GM12878 (cell line): ENCODE measurements around the gene IRF2. TPM values are rescaled to one million over a fixed set of nuclear protein-coding genes. Genes with fewer than 3 reads are reported as not detected.

Experiments
- CBX3 ChIP-seq: fragments of 200-600 bp; sonication (generic); IDR thresholded peaks from 2 replicates; pipeline ENCODE4 v1.6.1; 2016; ENCODE audit warnings: low read depth, borderline replicate concordance
- EGR1 ChIP-seq, 2 experiments: IDR thresholded peaks; 1 replicate in 1 of 2; 2 replicates in 1 of 2; pipeline ENCODE4 v1.6.1; 2011 to 2012; ENCODE audit warnings: low read depth in 2 of 2, low read length in 2 of 2, borderline replicate concordance in 1 of 2, mild to moderate bottlenecking in 1 of 2, moderate library complexity in 1 of 2
- FOS ChIP-seq: IDR thresholded peaks from 3 replicates; pipeline ENCODE4 v1.6.1; 2011; ENCODE audit warnings: borderline replicate concordance; ENCODE audit not compliant: insufficient read length; ENCODE audit errors: extremely low read depth
- GATAD2B ChIP-seq: fragments of 450-650 bp; conservative IDR thresholded peaks from 2 replicates; pipeline ENCODE4 v1.6.1; 2017; ENCODE audit warnings: low read depth, mild to moderate bottlenecking, moderate library complexity
- JUND ChIP-seq: IDR thresholded peaks from 2 replicates; pipeline ENCODE4 v1.6.1; 2012; ENCODE audit warnings: low read depth, mild to moderate bottlenecking, low read length, improper control_type of control experiment, moderate library complexity
- LARP7 ChIP-seq: fragments of 450-650 bp; IDR thresholded peaks from 2 replicates; pipeline ENCODE4 v1.6.1; 2017; ENCODE audit warnings: mild to moderate bottlenecking
- NFIC ChIP-seq: IDR thresholded peaks from 2 replicates; pipeline ENCODE4 v1.6.1; 2012; ENCODE audit warnings: low read depth, mild to moderate bottlenecking, inconsistent platforms, low read length, moderate library complexity
- RAD51 ChIP-seq: fragments of 450-650 bp; IDR thresholded peaks from 2 replicates; pipeline ENCODE4 v1.6.1; 2016; ENCODE audit warnings: moderate library complexity, mild to moderate bottlenecking, inconsistent platforms
- SMC3 ChIP-seq: IDR thresholded peaks from 2 replicates; pipeline ENCODE4 v1.6.1; 2011; ENCODE audit warnings: low read length, improper control_type of control experiment, borderline replicate concordance
- SP1 ChIP-seq: IDR thresholded peaks from one replicate; pipeline ENCODE4 v1.6.1; 2011; ENCODE audit warnings: low read depth, low read length
- ZBED1 ChIP-seq: IDR thresholded peaks from 2 replicates; pipeline ENCODE4 v1.6.1; 2016; ENCODE audit warnings: borderline replicate concordance
- ZNF24 ChIP-seq: fragments of 450-650 bp; IDR thresholded peaks from 2 replicates; pipeline ENCODE4 v1.6.1; 2017; ENCODE audit warnings: antibody characterized with exemption, mild to moderate bottlenecking
- ZZZ3 ChIP-seq: IDR thresholded peaks from 2 replicates; pipeline ENCODE4 v1.6.1; 2011; ENCODE audit warnings: low read depth; ENCODE audit not compliant: control insufficient read depth, insufficient read length
- polyA plus RNA-seq, 11 experiments: library from polyadenylated mRNA; depleted of rRNA in 4 of 11; unstranded in 6 of 11; stranded (reverse) in 5 of 11; fragments of >200 nt; fragmentation: Nextera tagmentation in 4 of 11; fragmentation: Illumina TruSeq in 1 of 11; extraction: Ambion mirVana in 4 of 11; extraction: Trizol in 1 of 11; gene quantifications; 1 replicate in 1 of 11; 2 replicates in 10 of 11; pipeline versions ENCODE4 v1.2.1 to v1.2.3, GENCODE V29; 2011 to 2016; ENCODE audit warnings: inconsistent platforms in 2 of 11, missing spikeins in 2 of 11, low read depth in 1 of 11
- total RNA-seq, 4 experiments: library from RNA; depleted of rRNA in 3 of 4; stranded (reverse); fragments of >200 nt in 3 of 4; fragmentation: Illumina TruSeq in 1 of 4; extraction: Trizol in 1 of 4; gene quantifications; 2 replicates each; pipeline versions ENCODE4 v1.2.1 to v1.2.3, GENCODE V29; 2013 to 2021
- TF ChIP-seq, protein P1 (sequence below): fragments of 450-650 bp; formaldehyde crosslinking; IDR thresholded peaks from 2 replicates; pipeline ENCODE4 v1.4.0; 2020; ENCODE audit warnings: mild to moderate bottlenecking, moderate library complexity
- TF ChIP-seq, protein P2 (sequence below): fragments of 450-650 bp; IDR thresholded peaks from 2 replicates; pipeline ENCODE4 v1.6.1; 2016; ENCODE audit warnings: mild to moderate bottlenecking, moderate library complexity, borderline replicate concordance
- TF ChIP-seq, protein P3 (sequence below): IDR thresholded peaks from 2 replicates; pipeline ENCODE4 v1.6.1; 2012; ENCODE audit warnings: mild to moderate bottlenecking, low read depth, low read length

The IRF2 gene
- total and polyA plus RNA-seq, 10 of the 15 experiments (the other 5 are each of a cell fraction or from before 2014, with no cell fraction given): 45.1 to 99.3 (median 58.9) TPM

DNA sequence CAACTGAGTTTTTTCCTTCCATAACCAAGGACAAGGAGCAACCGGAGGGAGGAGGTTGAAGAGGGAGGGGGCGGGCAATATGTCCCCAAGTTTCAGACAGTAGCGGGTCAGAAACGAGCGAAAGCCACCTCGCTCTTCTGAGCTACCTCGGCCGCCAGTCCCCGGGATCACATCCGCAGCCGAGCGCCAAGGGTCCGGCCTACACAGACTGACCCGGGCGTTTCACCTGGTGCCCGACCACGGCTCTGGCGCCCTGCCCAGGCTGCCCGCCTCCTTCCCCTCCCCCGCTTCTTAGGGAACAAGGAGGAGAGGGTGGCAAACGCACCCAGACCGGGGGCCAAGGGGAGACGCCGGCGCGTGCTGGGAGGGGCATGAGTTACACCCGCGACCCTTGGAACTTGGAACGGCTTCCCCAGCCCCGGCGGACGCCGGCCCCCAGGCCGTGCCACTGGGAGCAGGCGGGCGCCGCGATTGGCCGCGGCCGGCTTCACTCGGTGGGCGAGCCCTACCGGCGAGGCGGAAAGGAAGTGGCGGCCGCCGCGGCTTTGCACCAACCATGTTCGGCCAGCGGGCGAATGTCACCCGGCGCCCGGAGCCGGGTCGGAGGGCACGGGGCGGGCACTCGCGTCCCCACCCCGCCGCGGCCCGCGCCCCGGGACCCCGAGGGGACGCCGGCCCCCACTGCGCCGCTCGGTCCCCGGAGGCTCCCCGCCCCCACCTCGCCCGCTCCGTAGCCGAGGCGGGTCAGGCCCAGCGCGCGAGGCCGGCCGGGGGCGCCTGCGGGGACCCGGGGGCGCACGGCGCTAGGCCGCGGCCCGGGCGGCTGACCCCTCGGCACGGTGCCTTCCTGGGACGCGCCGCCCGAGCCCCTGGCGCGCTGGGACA lies 1.5 kb downstream of the IRF2 start (continued):
- TF ChIP-seq ZZZ3: no peak
- no peak for TF ChIP-seq FOS
- no peak for TF ChIP-seq CBX3
- TF ChIP-seq ZBED1: 0 out of 2 replicates have a peak, but pooled peaks have one; percentile 32
- peak in 1 of 2 experiments; percentile 18; a peak in 1 of 3 replicates for TF ChIP-seq EGR1 (IDR thresholded peaks at IDR 0.05; ENCODE audit: borderline replicate concordance in 1 of 2, low read depth in 2 of 2, low read length in 2 of 2)
- TF ChIP-seq GATAD2B: peak; percentile 87
- no peak for TF ChIP-seq ZNF24
- no peak for TF ChIP-seq JUND
- TF ChIP-seq, protein P1, sequence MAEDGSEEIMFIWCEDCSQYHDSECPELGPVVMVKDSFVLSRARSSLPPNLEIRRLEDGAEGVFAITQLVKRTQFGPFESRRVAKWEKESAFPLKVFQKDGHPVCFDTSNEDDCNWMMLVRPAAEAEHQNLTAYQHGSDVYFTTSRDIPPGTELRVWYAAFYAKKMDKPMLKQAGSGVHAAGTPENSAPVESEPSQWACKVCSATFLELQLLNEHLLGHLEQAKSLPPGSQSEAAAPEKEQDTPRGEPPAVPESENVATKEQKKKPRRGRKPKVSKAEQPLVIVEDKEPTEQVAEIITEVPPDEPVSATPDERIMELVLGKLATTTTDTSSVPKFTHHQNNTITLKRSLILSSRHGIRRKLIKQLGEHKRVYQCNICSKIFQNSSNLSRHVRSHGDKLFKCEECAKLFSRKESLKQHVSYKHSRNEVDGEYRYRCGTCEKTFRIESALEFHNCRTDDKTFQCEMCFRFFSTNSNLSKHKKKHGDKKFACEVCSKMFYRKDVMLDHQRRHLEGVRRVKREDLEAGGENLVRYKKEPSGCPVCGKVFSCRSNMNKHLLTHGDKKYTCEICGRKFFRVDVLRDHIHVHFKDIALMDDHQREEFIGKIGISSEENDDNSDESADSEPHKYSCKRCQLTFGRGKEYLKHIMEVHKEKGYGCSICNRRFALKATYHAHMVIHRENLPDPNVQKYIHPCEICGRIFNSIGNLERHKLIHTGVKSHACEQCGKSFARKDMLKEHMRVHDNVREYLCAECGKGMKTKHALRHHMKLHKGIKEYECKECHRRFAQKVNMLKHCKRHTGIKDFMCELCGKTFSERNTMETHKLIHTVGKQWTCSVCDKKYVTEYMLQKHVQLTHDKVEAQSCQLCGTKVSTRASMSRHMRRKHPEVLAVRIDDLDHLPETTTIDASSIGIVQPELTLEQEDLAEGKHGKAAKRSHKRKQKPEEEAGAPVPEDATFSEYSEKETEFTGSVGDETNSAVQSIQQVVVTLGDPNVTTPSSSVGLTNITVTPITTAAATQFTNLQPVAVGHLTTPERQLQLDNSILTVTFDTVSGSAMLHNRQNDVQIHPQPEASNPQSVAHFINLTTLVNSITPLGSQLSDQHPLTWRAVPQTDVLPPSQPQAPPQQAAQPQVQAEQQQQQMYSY (CRISPR knock-in tag): no peak
- TF ChIP-seq SMC3: no peak
- no peak for TF ChIP-seq RAD51
- peak; percentile 31 for TF ChIP-seq LARP7
- TF ChIP-seq, protein P2, sequence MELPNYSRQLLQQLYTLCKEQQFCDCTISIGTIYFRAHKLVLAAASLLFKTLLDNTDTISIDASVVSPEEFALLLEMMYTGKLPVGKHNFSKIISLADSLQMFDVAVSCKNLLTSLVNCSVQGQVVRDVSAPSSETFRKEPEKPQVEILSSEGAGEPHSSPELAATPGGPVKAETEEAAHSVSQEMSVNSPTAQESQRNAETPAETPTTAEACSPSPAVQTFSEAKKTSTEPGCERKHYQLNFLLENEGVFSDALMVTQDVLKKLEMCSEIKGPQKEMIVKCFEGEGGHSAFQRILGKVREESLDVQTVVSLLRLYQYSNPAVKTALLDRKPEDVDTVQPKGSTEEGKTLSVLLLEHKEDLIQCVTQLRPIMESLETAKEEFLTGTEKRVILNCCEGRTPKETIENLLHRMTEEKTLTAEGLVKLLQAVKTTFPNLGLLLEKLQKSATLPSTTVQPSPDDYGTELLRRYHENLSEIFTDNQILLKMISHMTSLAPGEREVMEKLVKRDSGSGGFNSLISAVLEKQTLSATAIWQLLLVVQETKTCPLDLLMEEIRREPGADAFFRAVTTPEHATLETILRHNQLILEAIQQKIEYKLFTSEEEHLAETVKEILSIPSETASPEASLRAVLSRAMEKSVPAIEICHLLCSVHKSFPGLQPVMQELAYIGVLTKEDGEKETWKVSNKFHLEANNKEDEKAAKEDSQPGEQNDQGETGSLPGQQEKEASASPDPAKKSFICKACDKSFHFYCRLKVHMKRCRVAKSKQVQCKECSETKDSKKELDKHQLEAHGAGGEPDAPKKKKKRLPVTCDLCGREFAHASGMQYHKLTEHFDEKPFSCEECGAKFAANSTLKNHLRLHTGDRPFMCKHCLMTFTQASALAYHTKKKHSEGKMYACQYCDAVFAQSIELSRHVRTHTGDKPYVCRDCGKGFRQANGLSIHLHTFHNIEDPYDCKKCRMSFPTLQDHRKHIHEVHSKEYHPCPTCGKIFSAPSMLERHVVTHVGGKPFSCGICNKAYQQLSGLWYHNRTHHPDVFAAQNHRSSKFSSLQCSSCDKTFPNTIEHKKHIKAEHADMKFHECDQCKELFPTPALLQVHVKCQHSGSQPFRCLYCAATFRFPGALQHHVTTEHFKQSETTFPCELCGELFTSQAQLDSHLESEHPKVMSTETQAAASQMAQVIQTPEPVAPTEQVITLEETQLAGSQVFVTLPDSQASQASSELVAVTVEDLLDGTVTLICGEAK: no peak
- TF ChIP-seq NFIC: no peak
- TF ChIP-seq, protein P3, sequence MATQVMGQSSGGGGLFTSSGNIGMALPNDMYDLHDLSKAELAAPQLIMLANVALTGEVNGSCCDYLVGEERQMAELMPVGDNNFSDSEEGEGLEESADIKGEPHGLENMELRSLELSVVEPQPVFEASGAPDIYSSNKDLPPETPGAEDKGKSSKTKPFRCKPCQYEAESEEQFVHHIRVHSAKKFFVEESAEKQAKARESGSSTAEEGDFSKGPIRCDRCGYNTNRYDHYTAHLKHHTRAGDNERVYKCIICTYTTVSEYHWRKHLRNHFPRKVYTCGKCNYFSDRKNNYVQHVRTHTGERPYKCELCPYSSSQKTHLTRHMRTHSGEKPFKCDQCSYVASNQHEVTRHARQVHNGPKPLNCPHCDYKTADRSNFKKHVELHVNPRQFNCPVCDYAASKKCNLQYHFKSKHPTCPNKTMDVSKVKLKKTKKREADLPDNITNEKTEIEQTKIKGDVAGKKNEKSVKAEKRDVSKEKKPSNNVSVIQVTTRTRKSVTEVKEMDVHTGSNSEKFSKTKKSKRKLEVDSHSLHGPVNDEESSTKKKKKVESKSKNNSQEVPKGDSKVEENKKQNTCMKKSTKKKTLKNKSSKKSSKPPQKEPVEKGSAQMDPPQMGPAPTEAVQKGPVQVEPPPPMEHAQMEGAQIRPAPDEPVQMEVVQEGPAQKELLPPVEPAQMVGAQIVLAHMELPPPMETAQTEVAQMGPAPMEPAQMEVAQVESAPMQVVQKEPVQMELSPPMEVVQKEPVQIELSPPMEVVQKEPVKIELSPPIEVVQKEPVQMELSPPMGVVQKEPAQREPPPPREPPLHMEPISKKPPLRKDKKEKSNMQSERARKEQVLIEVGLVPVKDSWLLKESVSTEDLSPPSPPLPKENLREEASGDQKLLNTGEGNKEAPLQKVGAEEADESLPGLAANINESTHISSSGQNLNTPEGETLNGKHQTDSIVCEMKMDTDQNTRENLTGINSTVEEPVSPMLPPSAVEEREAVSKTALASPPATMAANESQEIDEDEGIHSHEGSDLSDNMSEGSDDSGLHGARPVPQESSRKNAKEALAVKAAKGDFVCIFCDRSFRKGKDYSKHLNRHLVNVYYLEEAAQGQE: no peak
- no peak for TF ChIP-seq SP1
